SH-SY5Y (cell line): Measurements from ENCODE around the gene HIVEP1.

Experiments used
- GATA2 ChIP-seq: IDR thresholded peaks from 2 replicates; pipeline ENCODE4 v1.6.1; 2011; ENCODE audit warnings: mild to moderate bottlenecking, low read depth, low read length
- GATA3 ChIP-seq: IDR thresholded peaks from 2 replicates; pipeline ENCODE4 v1.6.1; 2011; ENCODE audit warnings: low read depth, mild to moderate bottlenecking, low read length, moderate library complexity

DNA sequence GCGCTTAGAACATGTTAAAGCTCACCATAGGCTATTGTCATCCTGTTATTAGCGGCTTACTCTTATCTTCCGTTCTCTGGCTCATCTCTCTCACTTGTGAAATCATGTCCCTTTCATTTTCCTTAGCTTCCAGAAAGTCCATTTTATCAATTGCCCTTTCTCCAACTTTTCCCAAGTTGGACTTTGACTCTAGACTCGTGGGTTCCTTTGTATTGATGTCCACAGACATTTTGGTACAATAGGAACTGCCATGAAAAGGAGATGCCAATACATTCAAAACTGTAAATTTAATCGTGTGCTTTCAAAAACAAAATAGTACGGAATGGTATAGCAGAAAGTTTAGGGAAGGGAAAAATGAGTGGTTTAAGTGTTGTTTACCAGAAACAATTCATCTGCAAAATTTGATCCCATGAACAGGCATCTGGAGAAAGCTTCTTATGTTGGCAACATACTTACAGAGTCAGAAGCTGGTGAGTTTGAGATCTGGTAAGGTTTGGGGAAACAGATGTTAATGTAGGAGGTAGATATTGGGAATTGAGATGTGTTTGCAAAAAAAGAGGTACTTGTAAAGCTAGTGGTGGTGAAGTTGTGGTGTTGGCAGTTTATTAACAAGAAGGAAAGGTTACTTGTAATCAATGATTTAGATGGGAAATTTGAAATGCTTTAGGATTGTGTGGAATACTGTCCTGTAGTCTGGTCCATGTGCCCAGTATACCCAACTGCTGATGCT, 10.2 kb upstream of the HIVEP1 start:
- no peak for TF ChIP-seq GATA2
- no peak for TF ChIP-seq GATA3
